Cardiac septum (tissue), 1 donor: ENCODE measurements around the gene SOX2. TPM values are rescaled to one million over a fixed set of nuclear protein-coding genes. Genes with fewer than 3 reads are reported as not detected.

Experiments used
- DNase-seq: peaks from one replicate; pipeline ENCODE4 v3.0.0-alpha.2; 2020; ENCODE audit warnings: low spot score
- intact Hi-C: fragments of 100-400 bp; cut with DNase I; formaldehyde crosslinking; loops from one replicate; pipeline ENCODE4 v1.14.0; 2022
- long read RNA-seq: library from polyadenylated mRNA; unstranded; transcript quantifications from one replicate; pipeline ENCODE4 v2.0.0, GENCODE V29; 2021
- total RNA-seq: library from RNA; stranded (reverse); fragmentation: NEBNext Ultra II Directional; extraction: Animal tissue kit (Norgen Biotek cat#: 25700); gene quantifications from one replicate; pipeline ENCODE4 v1.2.1, GENCODE V29; 2021
- donor health status: DM: no; HTN: no; CAD: no.

SOX2 gene
- total RNA-seq: not detected
- long read RNA-seq: 0 reads

- intact Hi-C loops: loop anchor here (2.0 to 10.0 kb wide), 2 partner anchors 547 to 903 kb away; no protein-coding TSS in a partner anchor
- no peak for DNase-seq
Observed at GRCh38 chr3:181711325-181712135, at the start of gene SOX2. Gene SOX2 (plus strand): TSS chr3:181711925. CDS start chr3:181712361, 436 bp downstream.

GRCh38 chr3:181683563-181683962 lies 28.2 kb upstream of the SOX2 start:
- intact Hi-C loops: no loop called here
- DNase-seq: no peak

GRCh38 chr3:181687190-181687589 lies 24.5 kb upstream of the SOX2 start:
- no peak for DNase-seq
- intact Hi-C loops: no loop called here

- no peak for DNase-seq
- intact Hi-C loops: no loop called here
Observed at GRCh38 chr3:181687731-181688130, 24.0 kb upstream of the SOX2 start.

GRCh38 chr3:181689546-181689945 lies 22.2 kb upstream of the SOX2 start:
- intact Hi-C loops: no loop called here
- no peak for DNase-seq

- DNase-seq: no peak
- intact Hi-C loops: no loop called here
Observed at GRCh38 chr3:181690769-181691168, 21.0 kb upstream of the SOX2 start.

GRCh38 chr3:181691901-181692300 lies 19.8 kb upstream of the SOX2 start:
- intact Hi-C loops: no loop called here
- no peak for DNase-seq

GRCh38 chr3:181692311-181693145 lies 19.2 kb upstream of the SOX2 start:
- intact Hi-C loops: no loop called here
- no peak for DNase-seq

GRCh38 chr3:181693280-181693679 lies 18.4 kb upstream of the SOX2 start:
- intact Hi-C loops: no loop called here
- DNase-seq: no peak

GRCh38 chr3:181694805-181695660 lies 16.7 kb upstream of the SOX2 start:
- intact Hi-C loops: no loop called here

GRCh38 chr3:181695661-181696491 lies 15.8 kb upstream of the SOX2 start:
- intact Hi-C loops: no loop called here
- DNase-seq: no peak

More at GRCh38 chr3:181694805-181695660, 16.7 kb upstream of the SOX2 start:
- no peak for DNase-seq

- DNase-seq: no peak
- intact Hi-C loops: no loop called here
Observed at GRCh38 chr3:181696626-181697230, 15.0 kb upstream of the SOX2 start.

- intact Hi-C loops: no loop called here
- DNase-seq: no peak
Observed at GRCh38 chr3:181698263-181698954, 13.3 kb upstream of the SOX2 start.

GRCh38 chr3:181699171-181699903 lies 12.4 kb upstream of the SOX2 start:
- intact Hi-C loops: no loop called here

GRCh38 chr3:181700168-181701087 lies 11.3 kb upstream of the SOX2 start:
- intact Hi-C loops: loop anchor here (1.0 to 10.0 kb wide), 2 partner anchors 374 to 486 kb away; no protein-coding TSS in a partner anchor
- no peak for DNase-seq

More at GRCh38 chr3:181699171-181699903, 12.4 kb upstream of the SOX2 start:
- no peak for DNase-seq

- DNase-seq: no peak
- intact Hi-C loops: loop anchor here (10.0 kb wide), 1 partner anchor 486 kb away; no protein-coding TSS in a partner anchor
Observed at GRCh38 chr3:181701096-181701495, 10.6 kb upstream of the SOX2 start.
